Endometrial microvascular endothelial cells (primary cell): Measurements from ENCODE around the gene GRM4. TPM values are rescaled to one million over a fixed set of nuclear protein-coding genes. Genes with fewer than 3 reads are reported as not detected.
"Not testable (repeated sequence)": the region's sequence is repeated elsewhere in the genome, so short reads cannot be mapped to it uniquely, and the experiment has no call there.

Experiments used
- in situ Hi-C: cut with HindIII; loops from 2 replicates; pipeline ENCODE4 v1.10.0; 2017; ENCODE audit warnings: low sequenced_read_pairs, low pct_unique_long_range_greater_than_20kb; ENCODE audit errors: inconsistent ontology term
- total RNA-seq: library from RNA; depleted of rRNA; stranded (reverse); fragments of >200 nt; gene quantifications from one replicate; pipeline ENCODE4 v1.2.3, GENCODE V29; 2015; ENCODE audit errors: inconsistent ontology term

Gene GRM4
- total RNA-seq, 1 donor from 2014 or later, result not detected

- in situ Hi-C loops, result no loop called here
Measured at GRCh38 chr6:34020807-34021553, 124.9 kb downstream of the GRM4 start.

DNA sequence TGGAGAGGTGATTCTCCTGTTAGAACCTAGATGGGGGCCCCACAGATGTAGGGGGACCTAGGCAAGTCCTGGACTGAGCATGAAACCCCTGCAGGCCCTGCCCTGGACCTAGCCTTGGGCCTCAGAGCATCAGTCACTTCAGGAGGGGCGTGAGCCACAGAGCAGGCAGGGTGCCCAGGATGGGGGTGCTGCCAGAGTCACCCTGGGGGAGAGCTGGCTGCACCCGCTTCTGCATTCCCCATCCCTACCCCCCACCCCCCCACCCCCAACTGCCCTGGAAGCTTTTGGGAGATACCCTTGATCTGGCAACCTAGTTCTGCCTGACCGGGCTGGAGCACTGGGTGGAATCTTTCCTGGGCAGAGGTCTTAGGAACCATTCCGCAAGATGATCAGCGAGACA is 125.6 kb downstream of the GRM4 start:
- in situ Hi-C loops, result no loop called here

DNA sequence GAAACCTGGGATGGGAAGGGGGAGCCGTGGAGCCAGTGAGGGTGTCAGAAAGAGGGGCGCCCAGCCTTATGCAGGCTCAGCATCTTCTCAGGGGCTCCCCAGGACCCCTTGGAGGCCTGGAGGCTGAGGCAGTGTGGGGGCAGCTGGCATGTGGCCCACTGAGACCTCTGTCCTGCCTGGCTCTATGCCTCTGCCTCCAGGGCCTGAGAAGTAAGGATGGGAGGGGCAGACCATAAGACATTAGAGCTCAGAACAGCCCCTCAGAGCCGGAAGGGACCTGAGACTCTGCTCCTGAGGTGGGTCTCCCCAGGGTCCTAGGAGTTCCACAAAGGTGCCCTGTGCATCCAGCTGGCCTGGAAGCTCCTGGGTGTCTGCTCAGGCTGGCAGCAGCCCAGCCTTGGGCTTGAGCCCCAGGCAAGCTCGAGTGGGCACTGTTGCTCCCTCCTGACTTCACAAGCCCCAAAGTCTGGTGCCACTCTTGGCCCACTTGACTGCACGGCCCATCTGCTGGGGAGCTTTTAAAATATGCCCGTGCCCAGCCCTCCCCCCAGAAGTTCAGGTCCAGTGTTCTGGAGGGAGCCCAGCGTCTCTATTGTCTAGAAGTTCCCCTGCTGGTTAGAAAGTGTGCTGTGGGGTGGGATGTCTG is 126.8 kb downstream of the GRM4 start:
- in situ Hi-C loops, result no loop called here

DNA sequence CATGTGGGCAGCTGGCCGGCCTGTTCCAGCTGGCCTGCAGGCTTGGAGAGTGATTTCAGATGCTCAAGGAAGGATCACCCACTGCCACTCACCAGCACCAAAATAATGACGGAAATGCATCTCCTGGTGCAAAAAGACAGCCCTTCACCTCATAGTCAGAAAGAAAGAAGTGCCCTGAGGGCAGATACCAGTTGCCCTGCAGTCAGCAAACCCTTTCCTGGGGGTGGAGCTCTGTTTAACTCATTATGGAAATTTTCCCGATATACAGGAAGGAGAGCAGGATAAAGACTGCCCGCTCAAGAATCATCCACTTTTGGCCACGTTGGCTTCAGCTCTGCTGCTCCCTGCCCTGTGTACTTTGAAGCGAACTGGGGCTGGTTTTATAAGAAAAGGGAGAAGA is 127.9 kb downstream of the GRM4 start:
- in situ Hi-C loops, result no loop called here

DNA sequence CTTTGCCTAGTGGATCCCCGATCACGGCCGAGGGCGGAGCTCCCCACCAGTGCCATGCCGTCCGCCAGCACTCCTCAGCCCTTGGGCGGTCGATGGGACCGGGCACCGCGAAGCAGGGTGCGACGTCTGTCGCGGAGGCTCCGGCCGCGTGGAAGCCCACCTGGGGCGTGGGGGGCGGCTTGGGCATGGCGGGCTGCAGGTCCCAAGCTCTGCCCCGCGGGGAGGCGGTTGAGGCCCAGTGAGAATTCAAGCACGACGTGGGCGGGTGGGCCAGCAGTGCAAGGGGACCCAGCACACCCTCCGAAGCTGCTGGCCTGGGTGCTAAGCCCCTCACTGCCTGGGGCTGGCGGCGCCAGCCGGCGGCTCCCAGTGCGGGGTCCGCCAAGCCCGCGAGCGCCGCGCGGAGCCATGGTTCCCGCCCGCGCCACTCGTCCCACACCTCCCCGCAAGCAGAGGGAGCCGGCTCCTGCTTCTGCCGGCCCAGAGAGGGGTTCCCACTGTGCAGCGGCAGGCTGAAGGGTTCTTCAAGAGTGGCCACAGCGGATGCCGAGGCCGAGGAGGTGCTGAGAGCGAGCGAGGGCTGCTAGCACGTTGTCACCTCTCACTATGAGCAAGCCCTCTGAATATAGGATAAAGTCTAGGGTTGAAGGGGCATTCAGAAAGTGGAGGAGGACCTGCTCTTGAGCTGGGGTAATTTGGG is 128.6 kb downstream of the GRM4 start:
- in situ Hi-C loops, result no loop called here

DNA sequence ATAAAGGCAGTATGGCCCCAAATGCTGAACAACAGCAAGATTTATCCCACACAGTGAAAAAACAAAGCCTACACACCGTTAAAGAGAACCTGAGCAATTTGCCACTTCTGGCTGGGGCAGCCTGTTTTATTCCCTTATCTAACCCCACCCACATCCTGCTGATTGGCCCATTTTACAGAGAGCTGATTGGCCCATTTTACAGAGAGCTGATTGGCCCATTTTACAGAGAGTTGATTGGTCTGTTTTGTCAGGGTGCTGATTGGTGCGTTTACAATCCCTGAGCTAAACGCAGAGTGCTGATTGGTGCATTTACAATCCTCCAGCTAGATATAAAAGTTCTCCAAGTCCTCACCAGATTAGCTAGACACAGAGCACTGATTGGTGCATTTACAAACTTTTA is 129.3 kb downstream of the GRM4 start:
- in situ Hi-C loops, result not testable (repeated sequence)

GRCh38 chr6:34015586-34015985 is 130.3 kb downstream of the GRM4 start:
- in situ Hi-C loops, result no loop called here

DNA sequence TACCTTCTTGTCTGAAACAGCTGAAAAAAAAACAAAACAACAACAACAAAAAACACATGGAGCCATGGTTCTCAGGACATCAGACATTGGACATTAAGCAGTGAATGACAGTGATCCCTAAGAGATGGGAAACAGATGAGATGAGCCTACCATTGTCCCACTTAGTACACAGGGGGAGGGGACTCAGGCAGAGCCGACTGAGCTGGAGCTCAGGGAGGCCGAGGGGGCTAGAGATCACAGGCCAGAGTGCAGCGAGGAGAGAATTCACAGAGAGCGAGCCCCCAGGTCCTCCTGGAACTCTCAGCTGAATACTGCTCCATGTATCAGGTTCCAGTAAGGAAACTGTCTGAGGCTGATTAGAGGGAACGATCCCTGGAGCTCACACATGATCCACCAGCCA is 134.6 kb downstream of the GRM4 start:
- in situ Hi-C loops, result no loop called here

DNA sequence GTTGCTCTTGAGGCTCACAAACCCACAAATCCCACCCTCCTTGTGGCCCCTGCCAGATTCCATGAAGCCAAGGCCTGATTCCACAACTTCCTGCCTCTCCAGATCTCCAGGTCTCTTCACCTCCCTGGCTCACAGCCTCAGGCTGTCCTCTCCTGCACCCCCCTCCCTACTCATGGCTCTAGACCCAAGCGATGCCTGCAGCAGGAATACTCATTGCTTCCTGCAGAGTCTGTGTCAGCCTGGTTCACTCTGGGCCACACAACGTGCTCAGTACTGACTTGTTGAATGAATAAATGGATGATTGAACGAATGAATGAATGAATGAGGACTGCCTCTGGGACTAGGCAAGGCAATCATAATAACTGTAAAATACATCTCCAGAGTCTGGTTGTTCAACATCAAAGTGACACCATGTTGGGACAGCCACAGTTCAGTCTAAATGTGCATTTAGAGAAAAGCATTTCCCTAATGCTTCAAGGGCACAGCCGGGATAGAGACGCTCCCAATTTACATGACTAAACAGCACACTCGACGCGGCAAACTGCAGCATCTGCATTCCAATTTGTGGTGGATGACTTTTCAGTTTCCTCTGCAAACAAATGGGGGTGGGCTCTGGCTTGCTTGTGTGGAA is 139.9 kb downstream of the GRM4 start:
- in situ Hi-C loops, result no loop called here

- in situ Hi-C loops, result no loop called here
Measured at GRCh38 chr6:34004706-34005105, 141.2 kb downstream of the GRM4 start.

DNA sequence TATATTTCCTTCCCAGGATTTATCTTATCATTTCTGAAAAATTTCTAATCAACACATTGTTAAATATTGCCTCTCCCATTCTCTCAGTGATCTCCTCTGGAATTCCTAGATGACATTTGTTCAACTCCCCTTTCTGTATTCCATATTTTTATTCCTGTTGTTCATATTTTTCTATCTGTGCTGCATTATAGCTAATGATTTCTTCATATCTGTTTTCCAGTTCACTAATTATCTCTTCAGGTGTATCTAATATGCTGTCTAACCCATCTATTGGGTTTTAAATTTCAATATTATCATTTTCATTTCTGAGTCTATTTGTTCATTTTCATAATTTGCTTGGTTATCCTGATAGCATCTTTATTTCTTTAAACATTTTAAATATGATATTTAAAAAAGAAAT is 141.9 kb downstream of the GRM4 start:
- in situ Hi-C loops, result no loop called here

- in situ Hi-C loops, result no loop called here
Measured at GRCh38 chr6:34001706-34002621, 143.9 kb downstream of the GRM4 start.

DNA sequence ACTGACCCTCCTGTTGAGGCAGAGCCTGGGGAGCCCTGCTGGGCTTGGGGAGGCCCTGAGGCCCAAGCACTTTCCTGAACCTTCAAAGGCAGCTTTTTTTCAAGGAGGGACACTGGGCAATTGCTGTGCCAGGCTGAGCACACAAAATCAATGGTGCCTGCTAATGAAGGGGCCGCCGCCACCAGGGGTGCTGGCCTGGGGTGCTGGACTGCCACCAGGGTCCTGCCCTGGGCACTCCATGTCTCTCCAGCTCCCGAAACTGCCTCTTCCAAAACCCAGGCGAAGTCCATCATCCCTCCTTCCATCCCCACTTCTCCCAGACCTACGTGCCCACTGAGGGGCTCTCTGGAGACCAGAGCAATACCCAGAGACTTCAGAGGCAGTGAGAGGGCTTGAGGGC is 145.6 kb downstream of the GRM4 start:
- in situ Hi-C loops, result no loop called here

GRCh38 chr6:33999567-33999966 is 146.3 kb downstream of the GRM4 start:
- in situ Hi-C loops, result no loop called here

- in situ Hi-C loops, result no loop called here
Measured at GRCh38 chr6:33998660-33999059, 147.2 kb downstream of the GRM4 start.

GRCh38 chr6:33997265-33997664 is 148.6 kb downstream of the GRM4 start:
- in situ Hi-C loops, result no loop called here

- in situ Hi-C loops, result no loop called here
Measured at GRCh38 chr6:33996120-33996475, 149.8 kb downstream of the GRM4 start.

- in situ Hi-C loops, result no loop called here
Measured at GRCh38 chr6:33995309-33996119, 150.4 kb downstream of the GRM4 start.
